Trophoblast cell (in vitro differentiated cells and primary cell): ENCODE data around the gene ACTMAP.

Source experiments
- DNase-seq, 2 donors: peaks; one replicate each; pipeline ENCODE4 v3.0.0-alpha.2; 2016
- H2AFZ ChIP-seq: 2 replicates; pipeline ENCODE4 v1.6.1; 2013; ENCODE audit warnings: low read length, moderate library complexity, mild to moderate bottlenecking; ENCODE audit not compliant: insufficient read depth, poor library complexity
- H2AK5ac ChIP-seq: 2 replicates; pipeline ENCODE4 v1.6.1; 2013; ENCODE audit warnings: mild to moderate bottlenecking, low read length
- H2BK120ac ChIP-seq: 2 replicates; pipeline ENCODE4 v1.6.1; 2013; ENCODE audit warnings: low read length, mild to moderate bottlenecking, moderate library complexity; ENCODE audit not compliant: insufficient read depth, poor library complexity
- H2BK12ac ChIP-seq: 2 replicates; pipeline ENCODE4 v1.6.1; 2013; ENCODE audit warnings: mild to moderate bottlenecking, low read length, moderate library complexity
- H2BK5ac ChIP-seq: 2 replicates; pipeline ENCODE4 v1.6.1; 2013; ENCODE audit warnings: low read length, low read depth, moderate library complexity, mild to moderate bottlenecking; ENCODE audit not compliant: poor library complexity
- H3K14ac ChIP-seq: 2 replicates; pipeline ENCODE4 v1.6.1; 2013; ENCODE audit warnings: mild to moderate bottlenecking, low read length
- H3K18ac ChIP-seq: 2 replicates; pipeline ENCODE4 v1.6.1; 2013; ENCODE audit warnings: mild to moderate bottlenecking, low read length
- H3K23ac ChIP-seq: 2 replicates; pipeline ENCODE4 v1.6.1; 2013; ENCODE audit warnings: low read length
- H3K27ac ChIP-seq: 2 replicates; pipeline ENCODE4 v1.5.1; 2013; ENCODE audit warnings: low read depth, mild to moderate bottlenecking, inconsistent platforms, low read length, moderate library complexity
- H3K27me3 ChIP-seq: 2 replicates; pipeline ENCODE4 v1.6.1; 2013; ENCODE audit warnings: inconsistent platforms, mild to moderate bottlenecking, low read length, moderate library complexity; ENCODE audit not compliant: insufficient read depth
- H3K36me3 ChIP-seq, 2 experiments: 1 replicate in 1 of 2; 2 replicates in 1 of 2; pipeline ENCODE4 v1.6.1; 2013; ENCODE audit warnings: low read length in 2 of 2, mild to moderate bottlenecking in 2 of 2, moderate library complexity in 1 of 2; ENCODE audit not compliant: insufficient read depth in 2 of 2, control insufficient read depth in 1 of 2
- H3K4ac ChIP-seq: 2 replicates; pipeline ENCODE4 v1.6.1; 2013; ENCODE audit warnings: low read depth, mild to moderate bottlenecking, low read length, moderate library complexity
- H3K4me1 ChIP-seq, 2 experiments: 1 replicate in 1 of 2; 2 replicates in 1 of 2; pipeline ENCODE4 v1.6.1; 2013; ENCODE audit warnings: low read length in 2 of 2, mild to moderate bottlenecking in 2 of 2, moderate library complexity in 1 of 2; ENCODE audit not compliant: insufficient read depth in 2 of 2, control insufficient read depth in 1 of 2
- H3K4me2 ChIP-seq: 2 replicates; pipeline ENCODE4 v1.6.1; 2013; ENCODE audit warnings: inconsistent platforms, mild to moderate bottlenecking, low read length, moderate library complexity
- H3K4me3 ChIP-seq: 2 replicates; pipeline ENCODE4 v1.5.1; 2013; ENCODE audit warnings: mild to moderate bottlenecking, low read depth, low read length, inconsistent platforms
- H3K79me1 ChIP-seq: one replicate; pipeline ENCODE4 v1.6.1; 2013; ENCODE audit warnings: low read length
- H3K79me2 ChIP-seq: 2 replicates; pipeline ENCODE4 v1.6.1; 2013; ENCODE audit warnings: low read length, mild to moderate bottlenecking; ENCODE audit not compliant: control insufficient read depth, insufficient read depth, poor library complexity
- H3K9ac ChIP-seq: 2 replicates; pipeline ENCODE4 v1.6.1; 2013; ENCODE audit warnings: mild to moderate bottlenecking, low read length
- H3K9me3 ChIP-seq: 2 replicates; pipeline ENCODE4 v1.6.1; 2013; ENCODE audit warnings: low read depth, mild to moderate bottlenecking, control low read depth, inconsistent platforms, low read length; ENCODE audit not compliant: insufficient read depth
- H4K12ac ChIP-seq: 2 replicates; pipeline ENCODE4 v1.6.1; 2013; ENCODE audit warnings: low read depth, mild to moderate bottlenecking, low read length, moderate library complexity
- H4K8ac ChIP-seq: 2 replicates; pipeline ENCODE4 v1.6.1; 2013; ENCODE audit warnings: low read depth, mild to moderate bottlenecking, low read length, moderate library complexity
- H4K91ac ChIP-seq: one replicate; pipeline ENCODE4 v1.6.1; 2013; ENCODE audit warnings: low read depth, mild to moderate bottlenecking, low read length, moderate library complexity
- WGBS: extraction: QIAGEN DNeasy Blood & Tissue Kit; methylation state at CpG from one replicate; pipeline ENCODE4 v1.1.7; 2013; ENCODE audit warnings: missing lambda C conversion rate; ENCODE audit not compliant: insufficient read length, insufficient coverage; ENCODE audit errors: extremely low coverage; 5-methylcytosine and 5-hydroxymethylcytosine counted together

Gene ACTMAP

DNA sequence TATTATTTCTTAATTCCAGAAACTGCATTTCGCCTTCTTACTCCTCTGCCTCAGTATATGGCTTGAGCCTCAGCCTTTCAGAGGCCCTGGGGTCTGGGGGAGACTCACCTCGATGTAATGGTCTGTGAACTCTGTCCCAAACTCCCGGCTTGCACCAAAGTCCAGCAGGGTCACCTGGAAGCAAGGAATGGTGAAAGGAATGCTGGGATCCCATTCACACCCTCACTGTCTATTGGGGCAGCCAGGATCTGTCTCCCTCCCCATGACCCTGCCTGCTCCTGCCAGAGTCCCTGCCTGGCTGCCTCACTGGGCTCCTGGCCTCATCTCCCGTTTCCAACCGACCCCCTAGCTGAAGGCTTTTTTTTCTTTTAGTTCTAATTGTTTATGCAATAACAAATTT is 54.4 kb downstream of the ACTMAP start:
- Histone ChIP-seq H3K9me3 (no peaks in the 10 kb centered on the region), H3K18ac (no peak overlapping the region), H3K36me3 (peaks cover 33 to 51% of the 10 kb centered on the region in 2 experiments), H4K91ac (no peak overlapping the region), H2AK5ac (no peak overlapping the region), H3K79me1 (peaks cover 3% of the 10 kb centered on the region), H4K8ac (no peak overlapping the region), H3K79me2 (no peaks in the 10 kb centered on the region), H3K4me2 (no peak overlapping the region), H2BK5ac (no peak overlapping the region), H3K4ac (no peak overlapping the region), H2AFZ (no peak overlapping the region), H3K27ac (no peak overlapping the region), H3K4me1 (peaks cover 4% of the 10 kb centered on the region in 2 experiments), H3K9ac (no peak overlapping the region), H3K27me3 (no peaks in the 10 kb centered on the region), H3K23ac (no peak overlapping the region), H3K4me3 (no peak overlapping the region), H2BK120ac (no peak overlapping the region), H3K14ac (no peak overlapping the region), H2BK12ac (no peak overlapping the region), H4K12ac (no peak overlapping the region)
- DNase-seq: no peak
- no CpG with 5 or more reads among the region's 5 CpGs for WGBS

DNA sequence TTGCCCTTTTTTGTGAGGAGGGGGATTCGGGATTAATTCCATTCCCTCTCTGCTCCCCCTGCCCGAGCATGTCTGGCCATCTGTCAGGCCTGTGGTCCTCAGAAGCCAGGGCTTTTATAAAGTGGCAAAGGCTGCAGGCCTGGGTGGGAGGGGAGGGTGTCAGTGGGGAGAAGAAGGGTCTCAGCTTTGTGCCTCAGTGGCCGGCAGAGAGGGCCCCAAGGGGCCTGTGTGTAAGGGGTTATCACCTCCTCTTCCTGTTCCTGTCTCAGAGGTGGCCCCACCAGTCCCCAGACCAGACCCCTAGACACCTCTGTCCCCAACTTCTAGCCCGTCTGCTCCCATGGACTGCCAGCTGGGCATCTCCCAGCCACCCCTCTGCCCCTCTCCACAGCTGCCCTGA is 56.4 kb downstream of the ACTMAP start:
- WGBS: no CpG with 5 or more reads among the region's 4 CpGs
- no peak overlapping the region for H4K8ac ChIP-seq
- H3K18ac ChIP-seq: no peak overlapping the region

DNA sequence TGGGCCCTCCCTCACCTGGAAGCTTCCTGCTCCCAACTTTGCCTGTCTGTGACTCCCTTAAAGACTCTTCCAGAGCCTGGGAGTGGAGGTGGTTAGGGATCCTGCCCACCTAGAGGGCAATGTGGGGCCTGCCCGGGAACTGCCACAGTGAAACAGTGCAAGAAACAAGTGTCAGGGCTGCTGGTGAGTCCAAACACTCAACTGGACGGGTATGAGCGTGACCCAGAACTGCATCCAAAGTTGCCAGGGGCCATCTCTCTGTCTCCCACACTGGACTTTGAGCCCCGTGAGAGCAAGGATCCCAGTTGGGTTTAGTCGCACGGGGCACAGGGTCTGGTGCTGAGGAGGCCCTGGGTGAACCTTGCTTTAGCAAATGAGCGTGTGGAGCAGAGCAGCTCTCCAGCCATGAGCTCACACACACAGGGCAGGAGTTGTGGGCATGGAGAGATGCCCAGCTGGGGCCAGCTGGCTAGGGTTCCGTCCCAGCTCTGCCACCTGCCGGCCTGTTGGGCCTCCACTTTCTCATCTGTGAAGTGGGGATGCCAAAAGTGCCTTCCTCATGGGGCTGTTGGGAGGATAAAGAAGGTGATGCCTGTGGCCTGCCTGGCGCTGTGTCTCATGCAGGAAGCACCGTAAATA is 57.0 kb downstream of the ACTMAP start:
- Histone ChIP-seq H4K91ac (no peak overlapping the region), H3K36me3 (peaks cover 29 to 37% of the 10 kb centered on the region in 2 experiments), H3K9ac (no peak overlapping the region), H4K12ac (no peak overlapping the region), H2BK120ac (no peak overlapping the region), H2AK5ac (no peak overlapping the region), H3K4ac (no peak overlapping the region), H4K8ac (no peak overlapping the region), H3K4me3 (no peak overlapping the region), H3K79me1 (peaks cover 9% of the 10 kb centered on the region), H3K14ac (no peak overlapping the region), H3K9me3 (no peaks in the 10 kb centered on the region), H2BK5ac (no peak overlapping the region), H3K18ac (no peak overlapping the region), H3K4me1 (peaks cover 12 to 19% of the 10 kb centered on the region in 2 experiments), H3K4me2 (no peak overlapping the region), H3K23ac (no peak overlapping the region), H2AFZ (no peak overlapping the region), H3K79me2 (peaks cover 4% of the 10 kb centered on the region), H3K27me3 (no peaks in the 10 kb centered on the region), H3K27ac (no peak overlapping the region), H2BK12ac (no peak overlapping the region)
- no peak for DNase-seq
- WGBS: no CpG with 5 or more reads among the region's 11 CpGs

More for the DNA sequence above, 56.4 kb downstream of the ACTMAP start:
- Histone ChIP-seq H2BK120ac (no peak overlapping the region), H2BK5ac (no peak overlapping the region), H3K36me3 (peaks cover 29 to 37% of the 10 kb centered on the region in 2 experiments), H4K12ac (no peak overlapping the region), H2BK12ac (no peak overlapping the region), H3K4ac (no peak overlapping the region), H3K4me2 (no peak overlapping the region), H2AFZ (no peak overlapping the region), H3K27me3 (no peaks in the 10 kb centered on the region), H3K9me3 (no peaks in the 10 kb centered on the region), H3K79me1 (peaks cover 9% of the 10 kb centered on the region), H3K23ac (no peak overlapping the region), H3K4me1 (peaks cover 12 to 17% of the 10 kb centered on the region in 2 experiments), H3K27ac (no peak overlapping the region), H3K4me3 (no peak overlapping the region), H3K14ac (no peak overlapping the region), H3K79me2 (peaks cover 4% of the 10 kb centered on the region), H2AK5ac (no peak overlapping the region), H4K91ac (no peak overlapping the region), H3K9ac (no peak overlapping the region)
- no peak for DNase-seq

DNA sequence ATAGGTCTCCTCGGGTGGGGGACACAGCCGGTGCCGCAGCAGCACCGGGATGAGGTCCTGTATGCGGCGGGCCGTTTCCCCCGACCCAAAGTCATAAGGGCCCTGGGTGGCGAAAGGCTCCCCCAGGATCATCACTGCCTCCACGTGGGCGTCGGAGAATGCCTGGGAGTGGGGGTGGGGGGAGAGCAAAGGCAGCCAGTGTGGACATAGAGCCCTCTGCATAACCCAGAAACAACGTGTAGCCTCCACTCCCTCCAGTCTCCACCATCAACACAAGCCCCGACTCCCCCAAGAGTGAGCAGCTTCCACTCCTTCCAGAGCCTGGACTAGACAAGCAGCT is 58.1 kb downstream of the ACTMAP start:
- H3K9me3 ChIP-seq: no peaks in the 10 kb centered on the region
- peaks cover 12 to 19% of the 10 kb centered on the region in 2 experiments for H3K4me1 ChIP-seq
- no peak overlapping the region for H3K27ac ChIP-seq
- no peak overlapping the region for H2BK5ac ChIP-seq
- H3K79me1 ChIP-seq: peaks cover 9% of the 10 kb centered on the region
- H3K36me3 ChIP-seq: peaks cover 29 to 37% of the 10 kb centered on the region in 2 experiments
- no peak overlapping the region for H2BK12ac ChIP-seq
- no peak overlapping the region for H4K91ac ChIP-seq
- no peak overlapping the region for H3K14ac ChIP-seq
- WGBS: no CpG with 5 or more reads among the region's 14 CpGs
- H3K27me3 ChIP-seq: no peaks in the 10 kb centered on the region
- H3K9ac ChIP-seq: no peak overlapping the region
- H3K18ac ChIP-seq: no peak overlapping the region
- H2BK120ac ChIP-seq: no peak overlapping the region
- no peak overlapping the region for H3K23ac ChIP-seq
- no peak for DNase-seq
- H2AK5ac ChIP-seq: no peak overlapping the region
- H3K4ac ChIP-seq: no peak overlapping the region
- no peak overlapping the region for H4K8ac ChIP-seq
- peaks cover 4% of the 10 kb centered on the region for H3K79me2 ChIP-seq
- H3K4me2 ChIP-seq: no peak overlapping the region
- H4K12ac ChIP-seq: no peak overlapping the region
- no peak overlapping the region for H2AFZ ChIP-seq
- H3K4me3 ChIP-seq: no peak overlapping the region
